PC-9 (cell line): ENCODE measurements around the gene EMILIN3. TPM values are rescaled to one million over a fixed set of nuclear protein-coding genes. Genes with fewer than 3 reads are reported as not detected.

Experiments
- BruUV-seq: library from RNA; stranded (reverse); fragments of 400-500 nt; replicated peaks from 2 replicates; lab custom pipeline; 2021; lab: Mats Ljungman, UMichigan
- CTCF ChIA-PET: fragments of 300-600 bp; sonication (Branson Sonifier 250); formaldehyde crosslinking; loops from one replicate; lab custom pipeline; 2022; ENCODE audit warnings: antibody characterized with exemption; lab: Charles Lee
- POLR2A ChIA-PET: fragments of 300-600 bp; sonication (Branson Sonifier 250); formaldehyde crosslinking; loops from one replicate; lab custom pipeline; 2022; ENCODE audit warnings: antibody characterized with exemption; ENCODE audit not compliant: unreplicated experiment; lab: Charles Lee
- DNase-seq, 2 experiments: peaks; one replicate each; pipeline versions ENCODE4 v3.0.0 to v3.0.0-alpha.2; 2015 to 2022; ENCODE audit warnings: mixed read lengths in 1 of 2
- H2AFZ ChIP-seq: fragments of 200-600 bp; sonication (generic); 2 replicates; pipeline ENCODE4 v1.8.1; 2017; ENCODE audit warnings: antibody characterized with exemption
- H3F3A ChIP-seq: fragments of 200-600 bp; sonication (generic); 2 replicates; pipeline ENCODE4 v1.8.1; 2017; ENCODE audit warnings: antibody characterized with exemption, mild to moderate bottlenecking, low read depth; ENCODE audit not compliant: insufficient read depth
- H3K27ac ChIP-seq: fragments of 200-600 bp; sonication (generic); 2 replicates; pipeline ENCODE4 v1.6.1; 2016; ENCODE audit warnings: mixed run types
- H3K27me3 ChIP-seq: fragments of 200-600 bp; sonication (generic); 2 replicates; pipeline ENCODE4 v1.6.1; 2016; ENCODE audit warnings: low read depth, mixed run types; ENCODE audit not compliant: insufficient read depth
- H3K36me3 ChIP-seq: fragments of 200-600 bp; sonication (generic); 2 replicates; pipeline ENCODE4 v1.6.1; 2016; ENCODE audit warnings: low read depth, mixed run types
- H3K4me1 ChIP-seq: fragments of 200-600 bp; sonication (generic); replicated peaks from 2 replicates; pipeline ENCODE4 v1.6.1; 2016; ENCODE audit warnings: mixed run types; ENCODE audit not compliant: insufficient read depth
- H3K4me2 ChIP-seq: fragments of 200-600 bp; sonication (generic); 2 replicates; pipeline ENCODE4 v1.6.1; 2017; ENCODE audit warnings: mixed run types
- H3K4me3 ChIP-seq: fragments of 200-600 bp; sonication (generic); 2 replicates; pipeline ENCODE4 v1.6.1; 2016; ENCODE audit warnings: mixed run types
- H3K79me2 ChIP-seq: fragments of 200-600 bp; sonication (generic); 2 replicates; pipeline ENCODE4 v1.6.1; 2017; ENCODE audit warnings: low read depth, mixed run types
- H3K9me2 ChIP-seq: fragments of 200-600 bp; sonication (generic); 2 replicates; pipeline ENCODE4 v1.8.1; 2017; ENCODE audit warnings: mild to moderate bottlenecking; ENCODE audit not compliant: insufficient read depth
- H3K9me3 ChIP-seq: fragments of 200-600 bp; sonication (generic); 2 replicates; pipeline ENCODE4 v1.8.1; 2016; ENCODE audit warnings: low read depth; ENCODE audit not compliant: insufficient read depth
- H4K20me1 ChIP-seq: fragments of 200-600 bp; sonication (generic); 2 replicates; pipeline ENCODE4 v1.8.1; 2017; ENCODE audit not compliant: insufficient read depth
- CTCF ChIP-seq: fragments of 200-600 bp; sonication (generic); conservative IDR thresholded peaks from 2 replicates; pipeline ENCODE4 v1.6.1; 2017; ENCODE audit warnings: mixed run types, antibody characterized with exemption, mild to moderate bottlenecking, moderate library complexity
- EZH2 ChIP-seq: fragments of 200-600 bp; sonication (generic); IDR thresholded peaks from 2 replicates; pipeline ENCODE4 v1.8.0; 2017; ENCODE audit warnings: antibody characterized with exemption, low read depth
- intact Hi-C: fragments of 100-400 bp; cut with micrococcal nuclease; formaldehyde crosslinking; loops from one replicate; pipeline ENCODE4 v1.10.0; 2022; ENCODE audit not compliant: unreplicated experiment
- total RNA-seq: library from RNA; stranded (reverse); gene quantifications from 2 replicates; pipeline ENCODE4 v1.2.3, GENCODE V29; 2021

EMILIN3 gene
- total RNA-seq, 1 experiment from 2014 or later, result not detected

- no peak overlapping the region for H3K27ac ChIP-seq
- no peak for DNase-seq
- no peak overlapping the region for H3K4me3 ChIP-seq
- POLR2A ChIA-PET, result no interaction called here
- intact Hi-C loops, result loop anchor here (10.0 kb wide), 1 partner anchor 232 kb away; no protein-coding TSS in a partner anchor
- H3K9me3 ChIP-seq, result 0 out of 2 replicates have a peak, but pooled peaks cover 4% of the 10 kb centered on the region
- H3K4me1 ChIP-seq, result no peaks in the 10 kb centered on the region
- H3F3A ChIP-seq, result no peaks in the 10 kb centered on the region
- H4K20me1 ChIP-seq, result no peaks in the 10 kb centered on the region
- H2AFZ ChIP-seq, result no peak overlapping the region
- H3K9me2 ChIP-seq, result no peaks in the 10 kb centered on the region
- CTCF ChIA-PET, result no interaction called here
- no peaks in the 10 kb centered on the region for H3K79me2 ChIP-seq
- no peaks in the 10 kb centered on the region for H3K27me3 ChIP-seq
- no TSS peak for BruUV-seq
- H3K4me2 ChIP-seq, result no peak overlapping the region
- TF ChIP-seq CTCF (no peak), EZH2 (no peak)
- peaks cover 18% of the 10 kb centered on the region for H3K36me3 ChIP-seq
Observed at GRCh38 chr20:41406353-41406752, 39.7 kb upstream of the EMILIN3 start.

GRCh38 chr20:41405436-41405835, 38.8 kb upstream of the EMILIN3 start:
- POLR2A ChIA-PET, result no interaction called here
- no peak overlapping the region for H3K4me2 ChIP-seq
- H3K27me3 ChIP-seq, result no peaks in the 10 kb centered on the region
- no peaks in the 10 kb centered on the region for H3K9me2 ChIP-seq
- no peak overlapping the region for H3K27ac ChIP-seq
- BruUV-seq, result no TSS peak
- H4K20me1 ChIP-seq, result no peaks in the 10 kb centered on the region
- 0 out of 2 replicates have a peak, but pooled peaks cover 4% of the 10 kb centered on the region for H3K9me3 ChIP-seq
- intact Hi-C loops, result loop anchor here (10.0 kb wide), 1 partner anchor 231 kb away; no protein-coding TSS in a partner anchor
- peaks cover 18% of the 10 kb centered on the region for H3K36me3 ChIP-seq
- no peaks in the 10 kb centered on the region for H3F3A ChIP-seq
- H3K79me2 ChIP-seq, result no peaks in the 10 kb centered on the region
- no peaks in the 10 kb centered on the region for H3K4me1 ChIP-seq
- no peak for DNase-seq
- CTCF ChIA-PET, result no interaction called here
- H2AFZ ChIP-seq, result no peak overlapping the region
- TF ChIP-seq EZH2, result no peak
- TF ChIP-seq CTCF, result no peak
- H3K4me3 ChIP-seq, result no peak overlapping the region

GRCh38 chr20:41403604-41404003, 37.0 kb upstream of the EMILIN3 start:
- TF ChIP-seq CTCF, result no peak
- no peak for TF ChIP-seq EZH2
- H3F3A ChIP-seq, result no peaks in the 10 kb centered on the region
- H3K27ac ChIP-seq, result no peak overlapping the region
- H2AFZ ChIP-seq, result no peak overlapping the region
- intact Hi-C loops, result loop anchor here (10.0 kb wide), 1 partner anchor 229 kb away; no protein-coding TSS in a partner anchor
- ChIA-PET POLR2A (no interaction called here), CTCF (no interaction called here)
- H3K27me3 ChIP-seq, result no peaks in the 10 kb centered on the region
- no peaks in the 10 kb centered on the region for H4K20me1 ChIP-seq
- no peaks in the 10 kb centered on the region for H3K79me2 ChIP-seq
- peaks cover 13% of the 10 kb centered on the region for H3K36me3 ChIP-seq
- H3K4me1 ChIP-seq, result peaks cover 3% of the 10 kb centered on the region
- no peak overlapping the region for H3K4me3 ChIP-seq
- 0 out of 2 replicates have a peak, but pooled peaks cover 4% of the 10 kb centered on the region for H3K9me3 ChIP-seq
- no peaks in the 10 kb centered on the region for H3K9me2 ChIP-seq
- no peak for DNase-seq
- no TSS peak for BruUV-seq
- H3K4me2 ChIP-seq, result no peak overlapping the region
